Stimulated activated CD8-positive, alpha-beta memory T cell treated with anti-CD3 and anti-CD28 coated beads, Interleukin-4, amount 100 ng/mL, for 1 hour (primary cell): Measurements from ENCODE around the gene LIPC.

ENCODE experiments used
- DNase-seq, 2 donors: peaks; one replicate each; pipeline ENCODE4 v3.0.0-alpha.2; 2020; ENCODE audit warnings: low read depth in 2 of 2, low spot score in 1 of 2

Gene LIPC

DNA sequence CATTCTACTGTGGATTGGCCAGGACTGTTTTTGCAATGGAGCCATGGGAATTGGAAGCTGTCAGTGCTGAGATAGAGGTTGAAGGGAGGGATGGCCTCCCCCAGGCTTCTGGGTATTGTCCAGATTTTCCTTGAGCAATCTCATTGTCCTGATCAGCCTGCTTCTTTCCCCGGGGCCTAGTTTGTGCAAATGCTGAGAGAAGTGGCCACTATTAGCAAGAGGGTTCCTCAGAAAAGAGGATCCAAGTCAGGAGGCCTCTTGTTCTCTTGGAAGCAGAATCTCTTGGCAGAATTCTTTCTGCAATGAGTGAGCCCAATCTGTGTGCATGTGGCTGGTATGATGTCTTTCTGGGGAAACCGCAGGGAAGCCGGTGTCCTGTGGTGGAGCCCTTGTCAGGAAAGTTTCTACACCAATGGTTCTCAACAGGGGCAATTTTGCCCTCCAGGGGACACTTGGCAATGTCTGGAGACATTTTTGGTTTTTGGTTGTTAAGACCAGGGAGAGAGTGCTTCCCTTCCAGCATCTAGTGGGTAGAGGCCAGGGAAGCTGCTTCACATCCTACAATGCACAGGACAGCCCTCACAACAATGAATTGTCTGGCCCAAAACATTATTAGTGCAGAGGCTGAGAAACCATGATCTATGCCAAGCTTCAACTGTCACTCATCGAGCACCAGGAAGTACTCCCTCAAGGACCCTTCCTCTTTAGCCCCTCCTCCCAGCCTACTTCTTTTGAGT, 2.0 kb downstream of the LIPC start:
- DNase-seq, result no peak

DNA sequence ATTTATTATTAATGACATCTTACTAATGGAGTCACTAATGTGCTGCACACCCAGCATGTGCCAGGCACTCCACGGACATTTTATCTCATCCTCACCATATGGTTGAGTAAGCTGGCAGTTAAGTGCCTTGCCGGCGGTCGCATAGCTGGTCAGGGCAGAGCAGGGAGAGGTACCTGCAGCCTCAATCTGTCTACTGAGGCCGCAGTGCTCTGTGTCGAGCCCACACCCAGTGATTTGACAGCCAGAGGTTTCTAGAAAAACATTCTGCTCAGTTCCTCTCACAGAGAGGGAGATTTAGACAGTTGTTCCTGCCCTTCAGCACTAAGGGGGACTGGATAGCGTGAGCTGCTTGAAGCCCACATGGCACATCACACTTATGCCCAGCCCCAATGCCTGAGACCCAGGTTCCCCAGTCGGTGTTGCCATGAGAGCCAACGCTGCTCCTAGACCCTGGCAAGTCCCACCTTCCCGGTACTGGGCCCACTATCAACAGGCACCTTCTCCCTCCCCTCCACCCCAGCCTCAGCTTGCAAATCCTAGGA, 2.6 kb downstream of the LIPC start:
- DNase-seq, result no peak

DNA sequence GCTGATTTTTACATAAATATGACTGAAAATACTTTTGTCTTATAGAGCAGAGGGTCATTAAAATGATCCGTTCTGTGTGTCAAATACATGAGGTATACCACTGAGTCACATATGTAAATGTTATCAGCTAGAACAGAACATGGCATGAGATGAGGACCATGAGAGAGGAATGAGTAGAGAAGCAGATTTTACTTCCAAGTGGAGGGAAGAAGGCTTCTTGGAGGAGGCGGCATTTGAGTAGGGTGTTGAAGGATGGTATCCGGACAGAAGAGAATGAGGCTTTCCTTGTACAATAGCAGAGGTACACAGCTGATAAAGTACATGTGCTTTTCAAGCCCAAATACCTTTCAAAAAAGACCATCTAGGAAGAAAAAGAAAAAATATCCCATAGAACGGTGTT, 4.8 kb downstream of the LIPC start:
- no peak for DNase-seq

DNA sequence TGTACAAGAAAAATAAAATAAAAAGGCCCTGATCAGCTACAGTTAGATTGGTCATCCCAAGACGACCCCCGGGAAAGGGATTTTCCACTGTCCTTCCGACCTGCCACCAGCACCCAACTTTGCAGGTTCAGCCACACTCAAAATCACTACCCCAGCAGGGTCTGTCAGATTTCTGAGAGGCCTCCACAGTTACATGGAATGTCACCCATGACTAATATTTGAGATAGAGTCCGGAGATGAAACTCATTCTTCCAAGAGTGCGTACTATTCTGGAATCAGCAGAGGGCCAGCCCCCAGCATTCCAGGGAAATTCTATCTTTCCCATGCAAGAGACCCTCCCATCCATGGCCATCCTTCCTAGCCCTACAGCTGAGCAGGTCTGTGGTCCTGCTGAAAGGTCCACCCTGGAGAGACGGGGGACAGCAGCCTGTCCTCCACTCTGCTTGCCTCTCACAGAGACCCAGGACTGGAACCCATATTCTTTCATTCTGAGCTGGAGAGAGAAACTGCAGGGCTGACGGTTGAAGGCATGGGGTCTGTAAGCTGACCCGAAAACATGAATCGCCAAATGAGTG, 5.8 kb downstream of the LIPC start:
- no peak for DNase-seq

DNA sequence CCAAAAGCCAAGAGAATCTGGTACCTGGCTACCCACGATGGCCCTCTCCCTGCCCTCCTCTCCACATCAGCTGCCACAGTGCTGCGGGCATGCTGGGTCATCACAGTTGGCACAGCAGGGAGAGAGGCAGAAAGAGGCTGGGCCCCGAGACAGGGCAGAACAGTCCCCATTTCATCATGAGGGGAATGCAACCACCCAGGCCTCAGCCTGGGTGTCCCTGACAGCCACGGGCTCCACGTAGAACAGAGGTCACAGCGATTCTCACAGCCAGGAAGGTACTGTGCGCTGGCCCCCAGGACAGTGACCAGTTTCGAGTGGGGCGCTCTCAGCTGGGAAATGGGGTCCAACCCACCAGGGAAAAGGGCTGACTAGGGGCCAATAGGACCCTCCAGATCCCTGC, 6.3 kb downstream of the LIPC start:
- DNase-seq, result no peak

DNA sequence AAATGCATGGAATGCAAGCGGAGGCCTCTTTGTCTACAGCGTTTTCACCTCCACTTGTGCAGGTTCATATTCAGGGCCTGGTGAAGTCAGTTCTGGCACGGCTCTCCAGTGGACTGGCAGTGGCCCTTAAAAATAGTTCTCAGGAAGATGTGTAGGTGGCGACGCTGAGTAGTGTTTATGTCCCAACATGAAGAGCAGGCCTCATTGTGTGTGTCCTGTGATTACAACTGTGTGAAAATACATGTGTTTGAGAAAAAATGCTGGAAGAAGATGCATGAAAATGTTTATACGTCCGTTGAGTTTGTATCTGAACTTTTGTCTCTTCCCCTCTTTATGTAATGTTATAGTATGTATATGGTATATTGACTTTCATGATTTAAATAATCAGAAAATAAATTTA, 7.2 kb downstream of the LIPC start:
- DNase-seq, result no peak

DNA sequence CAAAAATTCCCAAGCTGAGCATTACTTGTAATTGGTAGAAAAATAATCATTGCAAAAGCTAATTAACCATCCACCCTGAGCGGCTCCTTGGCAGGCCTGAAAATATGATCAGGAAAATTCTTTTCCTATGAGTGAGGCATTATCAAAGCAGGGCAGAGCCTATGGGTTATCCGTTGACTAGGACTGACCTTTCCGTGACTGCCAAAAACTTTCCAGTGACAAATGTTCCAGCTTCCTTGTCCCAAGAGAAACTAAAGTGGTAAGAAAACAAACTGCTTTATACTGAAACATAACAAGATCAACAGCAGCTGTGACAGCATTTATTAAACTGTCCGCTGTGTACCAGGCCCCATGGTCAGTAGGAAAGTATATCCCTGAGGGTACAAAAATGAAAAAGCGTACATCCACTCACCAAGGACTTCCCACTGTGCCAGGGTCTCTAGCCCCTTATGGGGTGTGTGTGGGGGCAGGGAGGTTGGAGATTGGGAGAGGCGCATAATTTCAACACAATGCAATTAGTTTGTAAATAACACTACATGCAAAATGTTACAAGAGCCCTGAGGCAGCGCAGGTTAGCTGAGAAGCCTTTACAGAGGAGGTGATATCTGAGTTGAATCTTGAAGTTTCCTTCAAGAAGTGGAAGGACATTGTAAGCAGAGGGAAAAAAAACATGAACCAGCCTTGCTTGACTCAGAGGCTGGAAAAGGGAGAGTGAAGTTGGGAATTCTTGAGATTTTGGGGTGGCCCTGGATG, 8.5 kb downstream of the LIPC start:
- DNase-seq, result no peak

DNA sequence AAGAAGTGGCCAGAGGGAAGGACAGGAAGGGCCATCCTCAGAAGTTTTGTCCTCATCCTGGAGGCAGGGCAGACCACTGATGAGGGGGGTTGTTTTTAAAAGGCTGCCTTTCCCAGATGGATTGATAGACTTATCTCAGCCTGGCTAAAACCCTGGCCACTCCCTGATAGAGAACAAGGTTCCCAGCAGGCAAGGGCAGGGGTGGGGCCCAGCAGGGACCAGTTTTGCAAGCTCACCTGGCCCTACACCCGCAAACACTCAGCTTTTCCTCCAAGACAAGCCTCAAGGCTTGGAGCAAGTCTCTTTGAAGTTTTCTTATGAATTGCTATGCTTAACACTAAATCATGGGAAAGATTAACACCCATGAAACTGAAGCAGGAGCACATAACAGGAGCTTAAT, 9.1 kb downstream of the LIPC start:
- no peak for DNase-seq

DNA sequence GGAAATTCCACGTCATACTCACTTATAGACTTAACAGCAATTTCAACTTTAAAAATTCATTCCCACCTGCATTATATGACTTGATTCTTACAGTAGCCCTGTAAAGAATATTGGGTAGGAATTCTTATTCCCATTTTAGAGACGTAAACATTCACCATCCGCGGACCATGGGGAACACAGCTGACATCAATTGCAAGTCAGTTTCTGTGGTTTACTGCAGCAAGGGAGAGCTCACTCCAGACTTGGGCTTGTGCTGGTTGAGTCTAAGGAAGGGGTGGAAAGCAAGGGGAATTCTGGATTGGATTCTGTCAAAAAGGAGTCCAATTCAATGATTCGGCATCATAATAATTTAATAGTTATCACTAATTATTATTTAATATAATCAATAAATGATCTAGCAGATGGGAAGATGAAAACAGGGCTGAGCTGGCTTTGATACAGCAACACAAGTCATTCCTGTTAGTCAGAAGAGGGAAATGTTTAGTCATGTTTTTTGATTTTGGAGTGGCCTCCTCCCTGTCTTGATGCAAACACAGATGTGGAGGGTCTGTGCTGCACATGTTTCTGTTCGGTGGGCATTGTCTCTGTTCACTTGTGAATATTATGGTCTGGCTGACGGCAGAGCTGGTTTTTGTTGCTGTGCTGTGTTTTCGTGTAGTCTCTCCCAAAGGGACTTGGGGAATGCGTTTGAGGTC, 9.7 kb downstream of the LIPC start:
- DNase-seq, result no peak

DNA sequence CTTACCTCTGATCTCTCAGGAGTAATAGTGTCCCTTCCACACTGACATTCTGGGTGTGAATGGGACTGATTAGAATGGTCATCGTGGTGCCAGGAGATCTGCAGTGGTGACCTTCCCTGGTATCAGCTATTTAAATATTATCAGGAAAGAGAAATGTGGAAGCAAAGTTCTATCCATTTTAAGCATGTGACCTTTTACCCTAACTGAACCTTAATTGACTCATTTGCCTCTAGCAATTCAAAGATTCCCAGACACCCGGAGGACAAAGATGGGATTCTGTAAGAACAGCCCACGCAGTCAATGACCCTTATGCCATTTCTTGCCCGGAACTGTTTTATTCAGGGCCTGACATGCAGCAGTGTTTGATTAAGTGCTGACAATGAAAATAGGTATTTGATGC, 10.3 kb downstream of the LIPC start:
- no peak for DNase-seq

DNA sequence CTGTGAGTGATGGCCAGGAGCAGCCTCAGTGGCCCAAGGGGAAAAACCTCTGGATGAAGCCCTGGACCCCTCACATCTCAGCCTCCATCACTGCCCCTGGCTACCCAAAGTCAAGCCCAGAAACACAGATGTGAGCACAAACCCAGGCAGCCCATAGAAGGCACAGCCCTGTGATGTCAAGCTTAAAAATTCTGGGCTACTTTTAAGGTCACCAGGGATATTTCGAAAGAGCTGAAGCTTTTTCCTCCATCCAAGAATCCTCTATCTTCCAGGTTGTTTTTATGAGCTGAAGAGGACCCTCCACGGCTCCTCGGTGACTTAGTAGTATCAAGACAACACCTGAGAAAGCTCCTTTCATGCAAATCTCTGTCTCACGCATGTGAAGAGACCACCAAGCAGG, 11.5 kb downstream of the LIPC start:
- no peak for DNase-seq

DNA sequence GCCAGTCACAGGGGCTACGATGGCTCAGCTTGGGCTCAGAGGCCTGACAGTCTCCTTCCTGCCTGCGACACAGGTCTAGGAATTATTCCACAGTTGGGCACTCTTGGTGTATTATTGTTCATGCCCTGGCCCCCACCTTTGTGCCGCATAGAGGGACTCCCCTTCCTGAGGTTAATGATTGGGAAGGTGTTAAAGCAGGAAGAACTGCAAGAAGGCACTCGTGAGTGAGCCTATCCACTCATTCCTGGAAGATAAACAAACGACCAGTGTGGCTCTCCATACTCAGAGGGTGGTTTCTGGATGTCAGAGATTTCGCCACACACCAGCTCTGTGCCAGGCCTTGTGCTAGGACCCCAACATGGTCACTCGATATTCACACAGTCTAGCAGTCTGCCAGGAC, 12.3 kb downstream of the LIPC start:
- DNase-seq, result no peak

DNA sequence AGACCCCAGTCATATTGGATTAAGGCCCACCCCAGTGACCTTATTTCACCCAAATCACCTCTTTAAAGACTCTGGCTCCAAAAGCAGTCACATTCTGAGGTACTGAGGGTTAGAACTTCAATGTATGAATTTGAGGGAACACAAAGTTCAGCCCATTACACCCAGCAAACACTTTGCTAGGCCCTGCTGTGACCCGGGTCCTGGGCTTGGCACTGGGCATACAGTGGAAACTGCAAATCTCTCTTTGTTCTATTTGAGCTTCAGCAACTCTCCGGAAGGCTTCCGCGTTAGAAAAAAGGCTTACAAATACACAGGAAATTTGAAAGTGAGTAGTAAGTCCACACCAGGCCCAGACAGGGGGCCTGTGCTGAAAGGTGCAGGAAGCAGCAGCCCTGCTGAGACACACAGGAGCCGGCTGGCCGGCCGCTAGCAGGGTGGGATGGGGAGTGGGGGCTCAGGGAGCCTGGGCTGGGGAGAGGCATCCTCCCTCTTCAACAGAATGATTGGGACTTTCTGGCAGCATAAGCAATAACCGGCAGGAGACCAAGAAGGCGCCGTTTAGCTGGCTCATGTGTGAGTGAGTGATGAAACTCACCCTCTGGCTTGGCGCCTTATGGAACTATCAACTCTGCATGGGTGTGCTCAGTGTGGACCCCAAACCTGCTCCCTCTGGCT, 13.0 kb downstream of the LIPC start:
- no peak for DNase-seq

DNA sequence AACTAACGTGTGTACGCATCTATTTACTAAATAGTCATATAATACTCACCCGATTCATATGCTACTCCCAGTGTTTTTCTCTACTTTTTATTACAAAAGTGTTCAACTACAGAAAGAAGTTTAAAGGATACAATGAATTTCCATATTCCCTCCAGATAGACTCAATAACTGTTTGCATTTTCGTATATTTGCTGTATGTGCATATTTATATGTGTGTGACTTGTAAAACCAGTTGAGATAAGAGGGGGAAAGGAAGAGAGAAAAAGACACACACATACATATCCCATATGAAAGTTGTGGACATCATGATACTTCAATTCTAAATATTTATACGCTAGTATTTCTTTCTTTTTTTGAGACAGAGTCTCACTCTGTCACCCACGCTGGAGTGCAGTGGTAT, 14.1 kb downstream of the LIPC start:
- no peak for DNase-seq

DNA sequence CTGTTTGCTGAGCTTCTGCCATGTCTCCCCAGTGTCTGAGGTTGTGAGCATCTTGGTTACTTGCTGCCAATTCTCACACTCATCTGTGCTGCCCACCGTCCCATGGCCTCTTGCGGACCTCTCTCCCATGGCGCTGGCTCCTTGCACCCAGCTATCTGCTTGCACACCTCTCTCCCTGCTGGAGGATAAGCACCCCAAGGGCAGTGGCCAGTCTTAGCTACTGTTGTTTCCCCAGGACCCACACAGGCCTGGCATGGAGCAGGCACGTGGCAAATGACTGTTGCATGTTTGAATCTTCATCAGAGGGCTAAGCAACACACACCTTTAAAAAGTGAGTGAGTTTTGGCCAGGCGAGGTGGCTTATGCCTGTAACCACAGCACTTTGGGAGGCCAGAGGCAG, 14.7 kb downstream of the LIPC start:
- DNase-seq, result no peak

DNA sequence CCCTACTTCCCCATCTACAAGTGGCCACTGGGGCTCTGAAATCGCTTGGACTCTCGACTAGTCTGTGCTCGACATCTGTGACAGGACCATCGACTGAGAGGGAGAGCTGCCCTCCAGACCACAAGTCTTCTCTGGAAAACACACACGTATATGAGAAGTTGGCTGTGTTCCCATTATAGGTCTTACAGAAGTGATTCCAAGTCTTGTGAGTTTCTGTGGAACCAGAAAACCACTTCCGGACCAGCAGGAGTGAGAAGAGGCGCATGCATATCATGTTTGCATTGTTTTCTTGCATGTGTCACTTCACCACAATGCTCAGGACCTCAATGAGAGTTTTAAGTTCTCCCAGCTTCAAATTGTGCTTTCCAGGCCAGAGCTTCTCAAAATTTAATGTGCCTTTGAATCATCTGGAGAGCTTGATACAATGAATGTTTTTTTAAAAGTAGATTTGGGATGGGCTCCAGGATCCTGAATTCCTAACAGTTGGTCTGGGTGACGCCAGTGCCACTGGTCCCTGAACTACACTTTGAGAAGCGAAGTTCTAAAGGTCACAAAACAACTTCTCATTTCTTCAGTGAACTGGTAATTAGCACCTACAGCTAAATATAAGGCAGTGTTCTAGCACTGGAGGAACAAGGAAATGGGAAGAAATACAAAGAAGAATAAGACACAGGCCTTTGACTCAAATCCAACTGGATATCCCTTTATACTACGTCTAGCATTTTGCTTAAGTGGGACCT, 15.7 kb downstream of the LIPC start:
- no peak for DNase-seq

DNA sequence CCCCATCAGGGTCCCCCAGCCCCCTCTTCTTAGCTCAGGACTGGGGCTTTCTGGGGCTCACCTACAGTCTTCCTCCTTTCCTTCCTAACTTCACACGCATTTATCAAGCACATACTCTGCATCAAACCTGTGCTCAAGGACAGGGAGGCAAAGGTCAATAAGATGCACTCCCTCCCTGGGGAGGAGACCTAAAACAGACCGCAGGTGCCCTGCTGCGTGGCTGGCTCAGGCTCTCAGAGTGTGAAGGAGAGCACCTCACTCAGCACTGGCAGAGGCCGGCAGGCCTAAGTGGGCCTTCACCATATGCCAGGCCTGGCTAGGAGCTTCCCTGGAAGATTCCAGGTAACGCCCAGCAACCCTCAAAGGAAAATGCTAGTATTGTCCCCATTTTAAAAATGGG, 16.5 kb downstream of the LIPC start:
- no peak for DNase-seq

DNA sequence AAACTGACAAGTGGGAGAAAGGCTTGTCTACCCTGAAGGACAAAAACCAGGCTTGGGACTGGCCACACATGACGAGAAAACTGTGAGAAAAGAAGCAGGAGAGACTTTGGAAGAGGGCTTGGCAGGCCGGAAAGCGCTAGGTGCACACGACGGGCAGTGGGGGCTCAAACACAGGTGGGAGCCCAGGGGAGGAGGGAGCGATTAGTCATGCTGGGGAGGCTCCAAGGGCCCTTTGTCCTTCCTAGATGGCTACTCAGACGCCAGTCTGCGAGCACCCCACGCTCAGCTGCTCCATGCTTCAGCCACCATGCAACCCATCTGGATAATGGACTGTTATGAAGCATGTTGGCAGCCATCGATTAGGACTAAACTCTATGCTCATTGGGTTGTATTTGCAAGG, 17.1 kb downstream of the LIPC start:
- DNase-seq, result no peak

DNA sequence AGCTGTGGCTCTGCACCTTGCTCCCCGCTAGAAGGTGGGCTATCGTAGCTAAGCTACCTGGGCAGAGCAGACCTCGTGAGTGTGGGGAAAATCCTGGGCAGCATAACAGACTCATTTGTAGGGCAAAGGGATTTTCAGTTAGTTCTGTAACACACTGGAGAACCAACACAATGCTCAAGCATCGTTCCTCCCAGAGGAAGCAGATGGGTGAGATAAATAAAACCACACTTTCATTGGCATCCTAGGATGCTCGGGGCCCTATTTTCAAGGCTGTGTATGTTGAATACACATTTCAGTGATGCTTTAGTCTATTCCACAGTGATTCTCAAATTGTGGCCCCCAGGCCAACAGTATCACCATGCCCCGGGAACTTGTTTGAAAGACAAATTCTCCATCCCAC, 20.0 kb downstream of the LIPC start:
- no peak for DNase-seq

DNA sequence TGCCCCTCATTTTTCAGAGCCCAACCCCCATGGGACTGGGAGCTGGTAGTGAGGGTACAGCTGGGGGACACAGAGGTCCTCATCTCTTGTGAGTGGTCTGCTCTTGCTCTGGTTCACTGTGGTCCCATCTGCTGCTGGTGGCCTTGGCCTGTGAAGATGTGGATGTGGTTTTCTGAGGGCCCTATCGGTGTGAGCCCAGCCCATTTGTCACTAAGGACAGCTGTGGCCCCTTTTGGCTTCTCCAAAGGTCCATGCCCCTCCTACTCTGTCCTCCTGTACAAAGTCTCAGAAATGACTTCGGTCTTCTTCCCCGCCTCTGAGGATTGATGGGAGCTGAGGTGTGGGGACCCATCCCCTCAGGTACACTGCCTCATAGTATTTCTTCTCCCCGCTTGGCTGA, 21.0 kb downstream of the LIPC start:
- DNase-seq, result no peak
